ENCODE measurements around the gene TLE1. TPM values are rescaled to one million over a fixed set of nuclear protein-coding genes. Genes with fewer than 3 reads are reported as not detected.

TLE1 gene
- total and polyA plus RNA-seq, 2 donors (not counting 1 experiment from before 2014, with no cell fraction given), result 33.5 to 80.3 TPM

DNA sequence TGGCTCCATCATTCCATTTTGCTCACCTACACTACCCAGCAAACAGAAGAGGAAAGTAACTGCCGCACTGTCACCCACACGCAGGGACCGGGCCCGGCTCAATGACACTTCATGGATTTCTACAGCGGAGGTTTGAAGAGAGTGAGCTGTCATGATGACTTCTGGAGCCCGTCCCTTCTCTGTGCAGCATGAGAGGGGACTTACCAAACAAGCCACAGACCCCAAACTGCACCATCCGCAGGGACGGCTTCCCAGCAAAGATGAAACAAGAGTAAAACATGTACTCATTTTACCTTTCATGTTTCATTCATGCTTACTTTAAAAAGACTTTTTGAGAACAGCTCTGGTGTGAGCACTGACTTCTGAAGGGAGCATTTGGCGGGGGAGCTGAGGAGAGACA is 99.5 kb downstream of the TLE1 start:
- H3K9ac ChIP-seq (ENCODE audit: low read length), result no peak overlapping the region
- H2AFZ ChIP-seq (ENCODE audit: insufficient read depth, low read depth, low read length, poor library complexity, severe bottlenecking), result no peak overlapping the region
- peaks cover 20 to 21% of the 10 kb centered on the region in 2 donors for H3K4me1 ChIP-seq (ENCODE audit: control insufficient read depth in 2 of 2, insufficient read depth in 2 of 2, low read length in 2 of 2)
- peaks cover 3% of the 10 kb centered on the region for H3K79me2 ChIP-seq (ENCODE audit: control insufficient read depth, insufficient read depth, low read length)
- ChIA-PET CTCF (no interaction called here), POLR2A (no interaction called here)
- H4K20me1 ChIP-seq (ENCODE audit: control insufficient read depth, insufficient read depth, low read length, poor library complexity, severe bottlenecking), result peaks cover 7% of the 10 kb centered on the region
- no peak for TF ChIP-seq EZH2 (IDR thresholded peaks at IDR 0.05; ENCODE audit: borderline replicate concordance, insufficient read depth, low read depth, low read length, poor library complexity, severe bottlenecking)
- TF ChIP-seq, protein P1, sequence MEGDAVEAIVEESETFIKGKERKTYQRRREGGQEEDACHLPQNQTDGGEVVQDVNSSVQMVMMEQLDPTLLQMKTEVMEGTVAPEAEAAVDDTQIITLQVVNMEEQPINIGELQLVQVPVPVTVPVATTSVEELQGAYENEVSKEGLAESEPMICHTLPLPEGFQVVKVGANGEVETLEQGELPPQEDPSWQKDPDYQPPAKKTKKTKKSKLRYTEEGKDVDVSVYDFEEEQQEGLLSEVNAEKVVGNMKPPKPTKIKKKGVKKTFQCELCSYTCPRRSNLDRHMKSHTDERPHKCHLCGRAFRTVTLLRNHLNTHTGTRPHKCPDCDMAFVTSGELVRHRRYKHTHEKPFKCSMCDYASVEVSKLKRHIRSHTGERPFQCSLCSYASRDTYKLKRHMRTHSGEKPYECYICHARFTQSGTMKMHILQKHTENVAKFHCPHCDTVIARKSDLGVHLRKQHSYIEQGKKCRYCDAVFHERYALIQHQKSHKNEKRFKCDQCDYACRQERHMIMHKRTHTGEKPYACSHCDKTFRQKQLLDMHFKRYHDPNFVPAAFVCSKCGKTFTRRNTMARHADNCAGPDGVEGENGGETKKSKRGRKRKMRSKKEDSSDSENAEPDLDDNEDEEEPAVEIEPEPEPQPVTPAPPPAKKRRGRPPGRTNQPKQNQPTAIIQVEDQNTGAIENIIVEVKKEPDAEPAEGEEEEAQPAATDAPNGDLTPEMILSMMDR (IDR thresholded peaks at IDR 0.05), result no peak
- DNase-seq (no peak), ATAC-seq (ENCODE audit: low read depth) (no peak)
- Mint-ChIP-seq H3K27ac (no peak overlapping the region), H3K4me1 (peaks cover 22% of the 10 kb centered on the region), H3K27me3 (no peaks in the 10 kb centered on the region), H3K9me3 (ENCODE audit: insufficient read depth) (peaks cover 2% of the 10 kb centered on the region), H3K4me3 (no peak overlapping the region)
- H3K27ac ChIP-seq (ENCODE audit: low read length in 2 of 2), result no peak overlapping the region
- peaks cover 0 to 60% of the 10 kb centered on the region in 2 experiments for H3K36me3 ChIP-seq (replicated peaks in 1 of 2; ENCODE audit: control extremely low read depth in 1 of 2, control insufficient read depth in 1 of 2, extremely low read depth in 1 of 2, insufficient read depth in 2 of 2, low read length in 1 of 2)
- H3K9me3 ChIP-seq (ENCODE audit: control extremely low read depth in 1 of 3, control insufficient read depth in 2 of 3, insufficient read depth in 1 of 3, low read length in 2 of 3), result no peaks in the 10 kb centered on the region
- intact Hi-C loops (cut with micrococcal nuclease), result loop anchor here (10.0 kb wide), 1 partner anchor 65 kb away; no protein-coding TSS in a partner anchor
- 100% methylated on average over 5 of the region's 9 CpGs for WGBS (ENCODE audit: insufficient coverage)
- no peak overlapping the region for H3K4me3 ChIP-seq (ENCODE audit: control extremely low read depth in 1 of 5, extremely low read depth in 1 of 5, insufficient read depth in 1 of 5, low read depth in 2 of 5, low read length in 4 of 5)
- H3K27me3 ChIP-seq (replicated peaks in 1 of 4; ENCODE audit: control extremely low read depth in 1 of 4, control insufficient read depth in 3 of 4, insufficient read depth in 4 of 4, low read length in 3 of 4), result no peaks in the 10 kb centered on the region
- no peak overlapping the region for H3K4me2 ChIP-seq (replicated peaks; ENCODE audit: low read depth, low read length, poor library complexity, severe bottlenecking)

DNA sequence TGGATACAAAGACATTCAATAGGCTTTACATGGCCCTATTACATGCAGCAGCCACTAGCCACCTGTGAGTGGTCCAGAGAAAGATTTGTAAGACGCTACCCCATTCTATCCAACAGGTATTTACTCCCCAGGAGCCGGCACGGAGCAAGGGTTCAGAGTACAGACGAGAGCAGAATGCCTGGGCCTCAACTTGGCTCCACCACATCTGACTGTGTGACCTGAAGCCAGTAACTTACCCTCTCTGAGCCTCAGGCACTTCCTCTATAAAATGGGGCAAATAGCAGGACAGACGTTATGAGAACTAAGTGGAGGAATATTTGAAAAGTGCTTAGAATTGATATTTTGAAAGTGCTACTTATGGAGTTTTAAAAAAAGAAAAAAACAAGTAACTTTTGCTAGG is 100.0 kb downstream of the TLE1 start:
- no peak for ATAC-seq (ENCODE audit: low read depth)
- Histone ChIP-seq H3K9me3 (ENCODE audit: control extremely low read depth in 1 of 3, control insufficient read depth in 2 of 3, insufficient read depth in 1 of 3, low read length in 2 of 3) (no peaks in the 10 kb centered on the region), H3K27ac (ENCODE audit: low read length in 2 of 2) (no peak overlapping the region), H4K20me1 (ENCODE audit: control insufficient read depth, insufficient read depth, low read length, poor library complexity, severe bottlenecking) (peaks cover 7% of the 10 kb centered on the region), H3K79me2 (ENCODE audit: control insufficient read depth, insufficient read depth, low read length) (peaks cover 3% of the 10 kb centered on the region), H3K27me3 (replicated peaks in 1 of 4; ENCODE audit: control extremely low read depth in 1 of 4, control insufficient read depth in 3 of 4, insufficient read depth in 4 of 4, low read length in 3 of 4) (no peaks in the 10 kb centered on the region), H3K36me3 (replicated peaks in 1 of 2; ENCODE audit: control extremely low read depth in 1 of 2, control insufficient read depth in 1 of 2, extremely low read depth in 1 of 2, insufficient read depth in 2 of 2, low read length in 1 of 2) (peaks cover 0 to 60% of the 10 kb centered on the region in 2 experiments), H3K4me2 (replicated peaks; ENCODE audit: low read depth, low read length, poor library complexity, severe bottlenecking) (no peak overlapping the region), H3K4me1 (ENCODE audit: control insufficient read depth in 2 of 2, insufficient read depth in 2 of 2, low read length in 2 of 2) (peaks cover 17 to 18% of the 10 kb centered on the region in 2 donors), H3K9ac (ENCODE audit: low read length) (no peak overlapping the region), H3K4me3 (ENCODE audit: control extremely low read depth in 1 of 5, extremely low read depth in 1 of 5, insufficient read depth in 1 of 5, low read depth in 2 of 5, low read length in 4 of 5) (no peak overlapping the region), H2AFZ (ENCODE audit: insufficient read depth, low read depth, low read length, poor library complexity, severe bottlenecking) (no peak overlapping the region)
- H3K27ac Mint-ChIP-seq, result no peak overlapping the region
- DNase-seq, result no peak
- peaks cover 18% of the 10 kb centered on the region for H3K4me1 Mint-ChIP-seq
- H3K9me3 Mint-ChIP-seq (ENCODE audit: insufficient read depth), result peaks cover 2% of the 10 kb centered on the region
- WGBS (ENCODE audit: insufficient coverage), result 82% methylated on average over 4 of the region's 5 CpGs
- ChIA-PET POLR2A (no interaction called here), CTCF (no interaction called here)
- no peak overlapping the region for H3K4me3 Mint-ChIP-seq
- H3K27me3 Mint-ChIP-seq, result no peaks in the 10 kb centered on the region
- intact Hi-C loops (cut with micrococcal nuclease), result no loop called here
- TF ChIP-seq, protein P1 (IDR thresholded peaks at IDR 0.05), result no peak
- TF ChIP-seq EZH2 (IDR thresholded peaks at IDR 0.05; ENCODE audit: borderline replicate concordance, insufficient read depth, low read depth, low read length, poor library complexity, severe bottlenecking), result no peak
